Cardiac fibroblast (primary cell): Measurements from ENCODE around the gene SAMD3.

Experiments
- DNase-seq, 2 donors: peaks; one replicate each; pipeline versions ENCODE4 v3.0.0 to v3.0.0-alpha.2; 2010; ENCODE audit warnings: low read depth in 2 of 2
- H3K4me3 ChIP-seq, 2 donors: replicated peaks in 1 of 2; 1 replicate in 1 of 2; 2 replicates in 1 of 2; pipeline ENCODE4 v1.5.1; 2011; ENCODE audit warnings: low read depth in 2 of 2, low read length in 2 of 2, mild to moderate bottlenecking in 2 of 2, moderate library complexity in 1 of 2
- TF ChIP-seq, protein P1 (sequence below): IDR thresholded peaks from one replicate; pipeline ENCODE4 v1.5.1; 2011; ENCODE audit warnings: low read depth, mild to moderate bottlenecking, low read length, inconsistent platforms

SAMD3 gene

DNA sequence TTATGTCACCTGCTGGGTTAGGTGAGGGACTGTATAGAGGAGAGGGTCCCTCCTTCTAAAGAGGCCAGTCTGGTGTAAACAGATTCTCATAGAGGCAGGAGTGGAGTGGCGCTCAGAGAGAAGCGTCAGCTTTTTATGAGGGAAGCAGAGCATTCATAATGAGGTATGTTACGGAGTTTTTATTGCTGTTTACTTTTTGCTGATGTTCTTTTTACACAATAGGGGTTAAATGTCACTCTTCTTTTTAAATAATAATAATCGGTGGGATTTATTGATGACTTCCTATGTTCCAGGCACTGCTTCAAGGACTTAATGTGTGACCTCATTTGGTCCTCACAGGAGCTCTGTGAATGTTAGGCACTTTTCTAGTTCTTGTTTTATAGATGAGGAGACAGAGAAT, 124.4 kb downstream of the SAMD3 start:
- no peak overlapping the region for H3K4me3 ChIP-seq
- DNase-seq = no peak
- TF ChIP-seq, protein P1, sequence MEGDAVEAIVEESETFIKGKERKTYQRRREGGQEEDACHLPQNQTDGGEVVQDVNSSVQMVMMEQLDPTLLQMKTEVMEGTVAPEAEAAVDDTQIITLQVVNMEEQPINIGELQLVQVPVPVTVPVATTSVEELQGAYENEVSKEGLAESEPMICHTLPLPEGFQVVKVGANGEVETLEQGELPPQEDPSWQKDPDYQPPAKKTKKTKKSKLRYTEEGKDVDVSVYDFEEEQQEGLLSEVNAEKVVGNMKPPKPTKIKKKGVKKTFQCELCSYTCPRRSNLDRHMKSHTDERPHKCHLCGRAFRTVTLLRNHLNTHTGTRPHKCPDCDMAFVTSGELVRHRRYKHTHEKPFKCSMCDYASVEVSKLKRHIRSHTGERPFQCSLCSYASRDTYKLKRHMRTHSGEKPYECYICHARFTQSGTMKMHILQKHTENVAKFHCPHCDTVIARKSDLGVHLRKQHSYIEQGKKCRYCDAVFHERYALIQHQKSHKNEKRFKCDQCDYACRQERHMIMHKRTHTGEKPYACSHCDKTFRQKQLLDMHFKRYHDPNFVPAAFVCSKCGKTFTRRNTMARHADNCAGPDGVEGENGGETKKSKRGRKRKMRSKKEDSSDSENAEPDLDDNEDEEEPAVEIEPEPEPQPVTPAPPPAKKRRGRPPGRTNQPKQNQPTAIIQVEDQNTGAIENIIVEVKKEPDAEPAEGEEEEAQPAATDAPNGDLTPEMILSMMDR = no peak
